ENCODE measurements around the gene TMEM190.

Gene TMEM190

GRCh38 chr19:55345101-55345817 lies 31.4 kb upstream of the TMEM190 start:
- DNase-seq, result no peak
- no peak for TF ChIP-seq CTCF (IDR thresholded peaks at IDR 0.05)
- Mint-ChIP-seq H3K27me3 (ENCODE audit: low read depth, poor library complexity) (no peaks in the 10 kb centered on the region), H3K4me3 (no peak overlapping the region), H3K9me3 (no peaks in the 10 kb centered on the region), H3K27ac (peak overlapping the region; percentile 34), H3K4me1 (peaks cover 46% of the 10 kb centered on the region), H3K36me3 (ENCODE audit: low read depth) (peaks cover 29% of the 10 kb centered on the region)

GRCh38 chr19:55345818-55346724 lies 30.6 kb upstream of the TMEM190 start:
- TF ChIP-seq CTCF (IDR thresholded peaks at IDR 0.05), result no peak
- Mint-ChIP-seq H3K27me3 (ENCODE audit: low read depth, poor library complexity) (peaks cover 6% of the 10 kb centered on the region), H3K27ac (no peak overlapping the region), H3K4me1 (peaks cover 50% of the 10 kb centered on the region), H3K4me3 (no peak overlapping the region), H3K9me3 (no peaks in the 10 kb centered on the region), H3K36me3 (ENCODE audit: low read depth) (peaks cover 29% of the 10 kb centered on the region)
- no peak for DNase-seq

GRCh38 chr19:55346725-55347441 lies 29.7 kb upstream of the TMEM190 start:
- H3K4me3 Mint-ChIP-seq, result no peak overlapping the region
- peaks cover 51% of the 10 kb centered on the region for H3K4me1 Mint-ChIP-seq
- DNase-seq, result no peak
- no peak overlapping the region for H3K27ac Mint-ChIP-seq
- H3K9me3 Mint-ChIP-seq, result no peaks in the 10 kb centered on the region
- H3K36me3 Mint-ChIP-seq (ENCODE audit: low read depth), result peaks cover 24% of the 10 kb centered on the region
- no peak for TF ChIP-seq CTCF (IDR thresholded peaks at IDR 0.05)
- H3K27me3 Mint-ChIP-seq (ENCODE audit: low read depth, poor library complexity), result peaks cover 14% of the 10 kb centered on the region

- H3K4me3 Mint-ChIP-seq, result peak overlapping the region; percentile 53
- no peak for DNase-seq
- H3K4me1 Mint-ChIP-seq, result peaks cover 56% of the 10 kb centered on the region
- H3K27ac Mint-ChIP-seq, result peak overlapping the region; percentile 93
- peaks cover 20% of the 10 kb centered on the region for H3K27me3 Mint-ChIP-seq (ENCODE audit: low read depth, poor library complexity)
- peaks cover 22% of the 10 kb centered on the region for H3K36me3 Mint-ChIP-seq (ENCODE audit: low read depth)
- H3K9me3 Mint-ChIP-seq, result no peaks in the 10 kb centered on the region
- no peak for TF ChIP-seq CTCF (IDR thresholded peaks at IDR 0.05)
Observed at GRCh38 chr19:55347442-55348009, 29.1 kb upstream of the TMEM190 start.

- Mint-ChIP-seq H3K27ac (peak overlapping the region; percentile 93), H3K4me3 (peak overlapping the region; percentile 61)
- DNase-seq, result peak; percentile 54
Observed at GRCh38 chr19:55348317-55349034, 28.1 kb upstream of the TMEM190 start.

More at GRCh38 chr19:55348317-55349034, 28.1 kb upstream of the TMEM190 start:
- peaks cover 66% of the 10 kb centered on the region for H3K4me1 Mint-ChIP-seq
- TF ChIP-seq CTCF (IDR thresholded peaks at IDR 0.05), result no peak
- H3K36me3 Mint-ChIP-seq (ENCODE audit: low read depth), result peaks cover 12% of the 10 kb centered on the region
- H3K27me3 Mint-ChIP-seq (ENCODE audit: low read depth, poor library complexity), result peaks cover 30% of the 10 kb centered on the region
- no peaks in the 10 kb centered on the region for H3K9me3 Mint-ChIP-seq

All from nephron progenitor cell (in vitro differentiated cells).